K562 (cell line): ENCODE measurements around the gene SLC38A11. TPM values are rescaled to one million over a fixed set of nuclear protein-coding genes. Genes with fewer than 3 reads are reported as not detected.

Experiments used
- ATAC-seq: fragments of 200-7000 bp; cut with Tn5 transposase; 3 replicates; pipeline ENCODE4 v1.9.1; 2020; ENCODE audit warnings: moderate library complexity
- BruUV-seq: library from RNA; stranded (reverse); fragments of 400-500 nt; replicated peaks from 2 replicates; lab custom pipeline; 2021; lab: Mats Ljungman, UMichigan
- CTCF ChIA-PET: fragments of 300-600 bp; formaldehyde crosslinking; extraction: SDS; loops from one replicate; lab custom pipeline; 2021; ENCODE audit warnings: low intra/inter-chr PET ratio; lab: Yijun Ruan, JAX
- POLR2A ChIA-PET: fragments of 300-600, 350-650 bp; sonication (Branson Sonifier 250); formaldehyde crosslinking; extraction: SDS; loops from one replicate; lab custom pipeline; 2021; ENCODE audit warnings: antibody characterized with exemption, inconsistent platforms; lab: Yijun Ruan, JAX
- DNase-seq, 4 experiments: peaks; one replicate each; pipeline versions ENCODE4 v3.0.0 to v3.0.0-alpha.2; 2011 to 2018; ENCODE audit warnings: low spot score in 3 of 4, mixed read lengths in 3 of 4; ENCODE audit errors: extremely low read depth in 1 of 4
- FAIRE-seq: peaks from 2 replicates; lab custom pipeline; 2011; peaks lifted over from hg19 to GRCh38; lab: Jason Lieb, UNC
- H2AFZ ChIP-seq: 2 replicates; pipeline ENCODE4 v1.6.0; 2011; ENCODE audit warnings: low read depth, low read length, control low read depth, inconsistent platforms
- H3K27ac ChIP-seq: fragments of 200-600 bp; 3 replicates; pipeline ENCODE4 v1.8.0; 2011; ENCODE audit warnings: low read depth, mild to moderate bottlenecking, control low read depth, inconsistent platforms, low read length, moderate library complexity, mixed read lengths; ENCODE audit errors: extremely low read depth
- H3K27me3 ChIP-seq, 2 experiments: fragments of 300-600 bp in 1 of 2; 2 replicates in 1 of 2; 3 replicates in 1 of 2; pipeline versions ENCODE4 v1.6.0 to v1.8.0; 2011; ENCODE audit warnings: inconsistent platforms in 2 of 2, low read length in 2 of 2, mild to moderate bottlenecking in 1 of 2, mixed read lengths in 1 of 2, moderate library complexity in 1 of 2; ENCODE audit not compliant: control insufficient read depth in 2 of 2, insufficient read depth in 2 of 2
- H3K36me3 ChIP-seq: fragments of 300-600 bp; 3 replicates; pipeline ENCODE4 v1.8.0; 2011; ENCODE audit warnings: mild to moderate bottlenecking, low read length, inconsistent platforms; ENCODE audit not compliant: control insufficient read depth, insufficient read depth
- H3K4me1 ChIP-seq, 2 experiments: fragments of 200-600 bp in 1 of 2; replicated peaks in 1 of 2; 2 replicates in 1 of 2; 3 replicates in 1 of 2; pipeline versions ENCODE4 v1.5.1 to v1.8.0; 2011; ENCODE audit warnings: inconsistent platforms in 2 of 2, low read length in 2 of 2, mild to moderate bottlenecking in 1 of 2, mixed read lengths in 1 of 2, moderate library complexity in 1 of 2; ENCODE audit not compliant: control insufficient read depth in 2 of 2, insufficient read depth in 2 of 2
- H3K4me2 ChIP-seq: 2 replicates; pipeline ENCODE4 v1.6.1; 2011; ENCODE audit warnings: low read length, control low read depth, inconsistent platforms, mixed read lengths; ENCODE audit not compliant: insufficient read depth
- H3K4me3 ChIP-seq: fragments of 200-600 bp; sonication (generic), shearing (Covaris generic); 2 replicates; pipeline ENCODE4 v1.5.1; 2016; ENCODE audit warnings: control low read depth, inconsistent platforms
- H3K79me2 ChIP-seq: fragments of 200-600 bp; 3 replicates; pipeline ENCODE4 v1.8.0; 2011; ENCODE audit warnings: low read length, inconsistent platforms; ENCODE audit not compliant: control insufficient read depth, insufficient read depth
- H3K9ac ChIP-seq, 2 experiments: 2 replicates each; pipeline versions ENCODE4 v1.6.0 to v1.6.1; 2011; ENCODE audit warnings: low read depth in 2 of 2, low read length in 2 of 2, control low read depth in 1 of 2, inconsistent platforms in 1 of 2, mild to moderate bottlenecking in 1 of 2, mixed read lengths in 1 of 2; ENCODE audit not compliant: insufficient read depth in 1 of 2
- H3K9me1 ChIP-seq: one replicate; pipeline ENCODE4 v1.6.0; 2011; ENCODE audit warnings: inconsistent platforms, mild to moderate bottlenecking, low read length, moderate library complexity; ENCODE audit not compliant: control insufficient read depth, insufficient read depth
- H3K9me3 ChIP-seq: replicated peaks from 2 replicates; pipeline ENCODE4 v1.5.1; 2011; ENCODE audit warnings: low read depth, low read length, inconsistent platforms; ENCODE audit not compliant: control insufficient read depth, insufficient read depth
- H4K20me1 ChIP-seq: replicated peaks from 2 replicates; pipeline ENCODE4 v1.6.1; 2011; ENCODE audit warnings: low read length, inconsistent platforms, mixed read lengths; ENCODE audit not compliant: control insufficient read depth, insufficient read depth
- ATF1 ChIP-seq, 2 experiments: fragments of 450-650 bp in 1 of 2; IDR thresholded peaks; 2 replicates each; pipeline ENCODE4 v1.6.1; 2016; ENCODE audit warnings: missing compliant biosample characterization in 1 of 2, missing genetic modification characterization in 1 of 2
- GTF2F1 ChIP-seq: IDR thresholded peaks from 2 replicates; pipeline ENCODE4 v1.6.1; 2011; ENCODE audit warnings: low read depth, low read length, improper control_type of control experiment
- HMGXB4 ChIP-seq: sonication (generic); formaldehyde crosslinking; IDR thresholded peaks from 2 replicates; pipeline ENCODE4 v1.8.1; 2023; ENCODE audit warnings: mild to moderate bottlenecking, missing genetic modification reagents
- PKNOX1 ChIP-seq: fragments of 450-650 bp; IDR thresholded peaks from 2 replicates; pipeline ENCODE4 v1.6.1; 2016
- SUPT5H ChIP-seq: fragments of 450-650 bp; IDR thresholded peaks from 2 replicates; pipeline ENCODE4 v1.6.1; 2016
- ZNF277 ChIP-seq: fragments of 250-450 bp; sonication (Bioruptor Pico); IDR thresholded peaks from 2 replicates; pipeline ENCODE4 v1.8.0; 2022; ENCODE audit warnings: inconsistent platforms, mild to moderate bottlenecking, moderate library complexity, borderline replicate concordance
- ZNF695 ChIP-seq: fragments of 450-650 bp; formaldehyde crosslinking; IDR thresholded peaks from 2 replicates; pipeline ENCODE4 v1.4.0; 2020; ENCODE audit warnings: mild to moderate bottlenecking, moderate library complexity
- ZNF707 ChIP-seq: fragments of 250-450 bp; sonication (Bioruptor Pico); conservative IDR thresholded peaks from 2 replicates; pipeline ENCODE4 v1.8.0; 2022; ENCODE audit warnings: inconsistent platforms, mild to moderate bottlenecking, moderate library complexity
- ZSCAN29 ChIP-seq: fragments of 450-650 bp; IDR thresholded peaks from 2 replicates; pipeline ENCODE4 v1.6.1; 2017
- WGBS: fragments of 100-300 bp; shearing (Covaris generic); methylation state at CpG from one replicate; pipeline ENCODE4 v1.1.6; 2016; ENCODE audit warnings: low coverage, mixed read lengths; ENCODE audit not compliant: insufficient coverage; ENCODE audit errors: missing lambda C conversion rate; 5-methylcytosine and 5-hydroxymethylcytosine counted together
- in situ Hi-C: fragments of 300-500 bp; cut with MboI; formaldehyde crosslinking; loops from 4 replicates; pipeline ENCODE4 v1.15.0; 2018; ENCODE audit warnings: inconsistent platforms, mixed read lengths
- intact Hi-C: fragments of 100-400 bp; cut with micrococcal nuclease; formaldehyde crosslinking; loops from 2 replicates; pipeline ENCODE4 v1.14.2; 2022
- polyA plus RNA-seq, 8 experiments: library from polyadenylated mRNA; depleted of rRNA in 4 of 8; stranded (reverse) in 5 of 8; unstranded in 3 of 8; fragments of >200 nt; fragmentation: Nextera tagmentation in 2 of 8; fragmentation: Illumina TruSeq in 1 of 8; extraction: Ambion mirVana in 2 of 8; extraction: Trizol in 1 of 8; gene quantifications; 2 replicates each; pipeline versions ENCODE4 v1.2.1 to v1.2.3, GENCODE V29; 2011 to 2014; ENCODE audit warnings: inconsistent platforms in 1 of 8, missing spikeins in 1 of 8
- total RNA-seq, 7 experiments: library from RNA; depleted of rRNA in 6 of 7; stranded (reverse); fragments of >200 nt in 6 of 7; fragmentation: Illumina TruSeq in 2 of 7; extraction: Trizol in 2 of 7; gene quantifications; 2 replicates each; pipeline versions ENCODE4 v1.2.1 to v1.2.3, GENCODE V29; 2011 to 2021; ENCODE audit warnings: low replicate concordance in 1 of 7

Gene SLC38A11
- total and polyA plus RNA-seq, 9 of the 15 experiments (the other 6 are each of a cell fraction or from before 2014, with no cell fraction given), result not detected

- TF ChIP-seq PKNOX1 (no peak), SUPT5H (no peak), ZNF695 (no peak), HMGXB4 (no peak), ZSCAN29 (no peak)
Measured at GRCh38 chr2:164913011-164913410, 42.3 kb downstream of the SLC38A11 start (continued).

GRCh38 chr2:164911832-164912231 is 43.5 kb downstream of the SLC38A11 start:
- WGBS, result 10% methylated on average over 1 of the region's 1 CpG
- no peaks in the 10 kb centered on the region for H3K9me1 ChIP-seq
- no peaks in the 10 kb centered on the region for H3K36me3 ChIP-seq
- ATAC-seq, result no peak
- no peaks in the 10 kb centered on the region for H3K79me2 ChIP-seq
- H3K4me1 ChIP-seq, result no peaks in the 10 kb centered on the region
- no peak overlapping the region for H2AFZ ChIP-seq
- H3K4me2 ChIP-seq, result no peak overlapping the region
- no peak overlapping the region for H3K4me3 ChIP-seq
- in situ Hi-C loops, result no loop called here
- FAIRE-seq, result no peak
- ChIA-PET POLR2A (no interaction called here), CTCF (no interaction called here)
- H3K9ac ChIP-seq, result no peak overlapping the region
- no peak overlapping the region for H3K27ac ChIP-seq
- no peak for DNase-seq
- intact Hi-C loops, result no loop called here
- no peaks in the 10 kb centered on the region for H3K27me3 ChIP-seq
- no TSS peak for BruUV-seq
- H4K20me1 ChIP-seq, result no peaks in the 10 kb centered on the region
- H3K9me3 ChIP-seq, result no peaks in the 10 kb centered on the region
- no peak for TF ChIP-seq ATF1 (CRISPR knock-in tag; IDR thresholded peaks at IDR 0.05)
- no peak for TF ChIP-seq ATF1 (tag; IDR thresholded peaks at IDR 0.05)
- TF ChIP-seq ZNF277 (CRISPR knock-in tag), result no peak
- TF ChIP-seq ZNF707 (CRISPR knock-in tag), result no peak
- TF ChIP-seq GTF2F1, result no peak
